HG03460 (cell line): ENCODE measurements around the gene GRM8.
"Not testable (repeated sequence)": the region's sequence is repeated elsewhere in the genome, so short reads cannot be mapped to it uniquely, and the experiment has no call there.

ENCODE experiments used
- ATAC-seq: cut with Tn5 transposase; IDR thresholded peaks from one replicate; pipeline ENCODE4 v1.9.1; 2021; ENCODE audit not compliant: unreplicated experiment

The GRM8 gene

DNA sequence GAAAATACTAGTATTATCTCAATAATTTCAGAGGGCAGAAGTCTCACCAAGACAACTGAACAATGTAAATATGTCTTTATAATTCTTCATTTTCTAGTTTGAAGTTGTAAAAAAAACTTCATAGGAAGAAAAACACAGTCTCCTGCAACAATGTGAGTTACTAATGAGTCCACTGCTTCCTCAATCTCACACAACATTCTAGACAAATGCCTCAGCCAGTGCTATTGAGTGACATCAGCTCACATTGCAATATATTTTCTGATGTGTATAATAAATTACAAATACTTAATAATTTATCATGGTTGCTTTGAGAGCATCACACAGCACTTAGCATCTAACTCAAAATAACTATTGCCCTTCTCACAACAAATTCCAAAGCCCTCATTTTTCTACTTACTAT, 321.2 kb downstream of the GRM8 start:
- ATAC-seq, result no peak

DNA sequence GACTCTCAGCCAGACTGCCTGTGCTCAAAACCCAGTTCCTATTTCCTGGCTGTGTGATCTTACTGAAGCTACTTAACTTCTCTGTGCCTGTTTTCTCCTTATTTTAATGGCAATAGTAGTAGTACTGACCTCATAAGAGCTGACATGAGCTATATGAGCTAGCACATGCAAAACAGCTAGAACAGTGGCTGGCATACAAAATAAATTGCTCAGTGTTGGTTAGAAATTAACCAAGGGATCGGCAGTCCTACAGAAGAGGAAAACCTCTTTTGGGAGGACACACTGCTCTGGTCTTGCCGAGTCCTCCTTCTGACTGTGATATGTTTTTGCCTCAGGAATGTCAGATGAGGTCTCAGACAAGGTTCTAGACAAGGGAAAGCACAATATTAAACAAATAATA, 322.6 kb downstream of the GRM8 start:
- ATAC-seq, result no peak

DNA sequence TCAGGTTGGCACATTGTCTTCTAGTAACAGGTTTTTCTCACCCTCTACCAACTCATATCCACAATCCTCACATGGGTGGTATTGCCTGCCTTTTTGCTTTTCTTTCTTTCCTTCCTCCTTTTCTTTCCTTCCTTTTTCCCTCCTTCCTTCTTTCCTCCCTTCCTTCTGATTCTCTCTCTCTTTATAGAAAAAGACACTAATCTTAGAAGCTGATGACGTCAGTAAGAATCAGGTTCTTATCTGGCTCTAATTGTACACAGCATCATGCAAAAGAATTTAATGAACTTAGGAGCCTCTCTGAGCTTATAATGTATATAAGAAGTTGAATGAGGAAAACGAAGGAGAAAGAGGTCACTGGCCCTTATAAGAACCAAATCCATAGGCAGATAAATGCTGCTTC, 328.3 kb downstream of the GRM8 start:
- no peak for ATAC-seq

DNA sequence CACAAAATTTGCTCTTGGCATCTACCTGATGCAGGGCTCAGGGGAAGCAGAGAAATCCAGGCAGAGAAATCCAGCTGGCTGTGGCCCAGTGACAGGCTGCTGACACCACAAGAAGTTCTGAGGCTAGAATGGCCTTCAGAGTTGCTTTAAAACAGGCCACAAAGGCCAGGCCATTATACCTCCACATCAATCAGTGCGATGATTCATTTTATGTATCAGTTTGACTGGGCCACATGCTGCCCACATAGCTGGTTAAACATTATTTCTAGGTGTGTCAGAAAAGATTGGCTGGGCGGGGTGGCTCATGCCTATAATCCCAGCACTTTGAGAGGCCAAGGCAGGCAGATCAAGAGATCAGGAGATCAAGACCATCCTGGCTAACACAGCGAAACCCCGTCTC, 341.1 kb downstream of the GRM8 start:
- not testable (repeated sequence) for ATAC-seq

DNA sequence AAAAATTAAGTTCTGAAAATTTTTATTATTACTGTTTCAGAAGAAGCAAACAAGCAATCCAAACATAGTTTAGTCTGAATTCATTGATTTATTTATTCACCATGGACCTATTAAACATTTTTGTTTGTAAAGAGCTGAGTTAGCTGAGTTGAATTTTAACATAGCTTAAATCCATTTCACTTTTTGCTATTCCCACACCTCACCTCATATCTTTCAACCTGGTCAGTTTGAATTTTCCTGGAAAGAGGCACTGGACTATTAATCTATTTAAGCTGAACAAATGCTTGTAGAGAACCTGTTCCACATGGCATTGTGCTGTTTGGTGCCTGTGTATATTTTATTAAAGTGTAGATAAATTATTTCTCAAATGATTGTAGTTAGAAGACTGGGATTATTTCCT, 344.2 kb downstream of the GRM8 start:
- not testable (repeated sequence) for ATAC-seq

DNA sequence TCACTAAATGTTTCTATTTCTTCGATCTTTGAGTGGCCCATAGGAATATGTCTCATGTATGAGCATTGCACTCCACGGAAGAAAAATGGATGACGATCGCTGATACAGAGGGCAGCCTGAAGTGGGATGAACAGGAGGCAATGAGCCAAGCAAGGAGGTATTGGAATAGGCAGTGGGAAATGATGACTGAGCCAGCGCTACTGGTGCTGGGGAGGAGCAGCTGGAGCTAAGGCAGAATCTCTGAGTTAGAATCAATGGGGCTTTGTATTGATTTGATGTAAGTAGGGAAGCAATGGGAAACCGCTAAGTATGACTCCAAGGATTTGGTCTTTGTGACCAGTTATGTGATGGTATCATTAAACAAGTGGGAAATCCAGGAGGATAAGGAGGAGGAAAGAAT, 345.1 kb downstream of the GRM8 start:
- ATAC-seq, result not testable (repeated sequence)

DNA sequence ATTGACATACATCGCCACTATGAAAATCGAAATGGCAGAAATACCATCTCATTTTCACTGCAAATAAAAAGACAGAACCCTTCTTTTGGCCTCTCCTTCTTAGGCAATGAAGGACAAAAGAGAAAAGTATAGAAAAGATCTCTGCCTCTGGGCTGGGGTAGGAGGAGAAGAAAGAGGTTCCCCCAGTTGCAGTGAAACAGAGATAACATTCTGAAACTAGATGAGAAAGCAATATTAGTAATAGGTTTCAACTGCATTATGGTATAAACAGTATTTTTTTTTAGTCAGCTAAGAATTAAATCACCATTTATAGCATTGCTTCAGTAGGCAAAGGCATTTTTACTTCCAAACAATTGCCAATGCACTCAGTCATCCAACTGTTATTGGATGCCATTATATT, 347.5 kb downstream of the GRM8 start:
- not testable (repeated sequence) for ATAC-seq

DNA sequence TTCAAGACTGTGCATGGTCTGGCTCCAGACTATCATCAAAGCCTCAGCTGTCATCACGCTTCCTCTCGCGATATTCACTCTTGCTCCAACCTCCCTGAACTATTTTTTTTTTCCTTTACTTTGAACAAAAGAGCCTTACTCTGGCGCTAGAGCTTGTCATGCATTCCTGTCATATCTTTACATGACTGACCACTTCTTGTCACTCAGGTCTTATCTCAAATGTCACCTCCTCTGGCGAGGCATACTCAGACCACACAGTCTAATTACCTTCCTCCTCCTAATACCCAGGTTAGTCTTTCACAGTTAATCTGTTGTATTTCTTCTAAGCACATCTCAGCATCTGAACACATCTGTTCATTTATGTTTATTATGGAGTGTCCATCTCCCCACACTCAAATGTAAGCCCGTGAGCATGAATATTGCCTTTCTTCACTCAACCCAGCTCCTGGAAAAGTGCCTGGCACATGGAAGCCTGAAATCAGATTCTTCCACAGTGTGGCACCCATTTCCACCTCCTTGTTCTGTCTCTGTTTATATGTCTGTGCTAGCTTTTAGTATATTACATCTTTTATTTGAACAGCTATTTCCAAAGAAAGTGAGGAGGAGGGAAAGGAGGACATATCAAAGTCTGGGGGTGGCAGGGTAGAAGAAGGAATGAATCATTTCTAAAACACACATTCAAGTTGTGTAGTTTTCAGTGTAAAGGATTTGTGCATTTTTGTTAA, 351.5 kb downstream of the GRM8 start:
- not testable (repeated sequence) for ATAC-seq

DNA sequence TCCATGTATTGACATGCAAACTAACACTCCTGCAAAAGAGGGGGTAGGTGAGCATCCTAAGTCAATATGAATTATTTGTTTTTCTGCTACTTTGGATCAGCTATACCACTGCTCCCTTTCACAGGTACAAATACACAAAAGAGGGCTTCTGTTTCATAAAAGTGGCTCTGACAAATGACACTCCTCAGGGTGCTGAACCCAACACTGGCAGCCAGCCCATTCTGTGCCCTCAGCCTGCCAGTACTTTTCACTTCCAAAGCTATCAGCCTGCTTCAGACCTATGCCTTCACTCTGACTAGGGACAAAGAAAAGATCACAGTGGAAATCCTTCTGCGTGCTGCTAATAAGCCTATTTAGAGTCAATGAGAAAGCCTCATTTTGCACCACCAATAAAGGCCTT, 364.8 kb downstream of the GRM8 start:
- not testable (repeated sequence) for ATAC-seq

DNA sequence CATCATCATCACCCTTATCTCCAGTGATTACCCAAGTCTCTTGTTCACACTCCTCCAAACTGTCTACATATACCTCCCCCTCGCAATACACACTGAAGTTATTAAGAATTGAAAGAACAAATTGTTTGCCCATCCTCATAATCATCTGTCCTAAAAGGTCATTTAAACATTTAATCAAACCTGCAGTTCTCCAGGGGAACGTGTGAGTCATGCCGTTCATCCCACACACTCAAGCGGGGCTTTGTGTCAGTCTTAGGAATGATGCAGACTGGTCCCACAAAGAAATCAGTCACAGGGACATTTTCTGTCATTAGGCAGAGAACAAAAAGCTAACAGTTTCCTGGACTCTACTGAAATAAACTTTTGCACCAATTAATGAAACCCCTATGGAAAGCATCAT, 365.2 kb downstream of the GRM8 start:
- ATAC-seq, result not testable (repeated sequence)

DNA sequence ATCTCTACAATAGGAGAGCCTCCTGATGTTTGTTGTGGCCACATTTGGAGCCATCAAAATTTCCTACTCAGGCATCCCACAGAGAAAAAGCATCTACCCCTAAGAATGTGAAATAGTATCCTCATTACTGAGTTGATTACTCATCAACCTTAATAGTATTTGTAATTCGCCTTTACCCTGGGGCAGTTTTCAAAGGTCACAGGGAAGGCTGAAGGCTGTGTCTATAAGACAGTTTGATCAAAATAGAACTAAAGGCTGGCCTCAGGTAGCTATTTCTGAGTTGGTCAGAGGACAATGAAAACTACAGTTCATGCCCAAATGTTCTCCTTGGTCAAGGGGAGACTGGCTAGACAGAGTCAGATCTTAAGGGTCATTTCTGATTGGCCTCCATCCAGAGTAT, 370.0 kb downstream of the GRM8 start:
- ATAC-seq, result not testable (repeated sequence)

DNA sequence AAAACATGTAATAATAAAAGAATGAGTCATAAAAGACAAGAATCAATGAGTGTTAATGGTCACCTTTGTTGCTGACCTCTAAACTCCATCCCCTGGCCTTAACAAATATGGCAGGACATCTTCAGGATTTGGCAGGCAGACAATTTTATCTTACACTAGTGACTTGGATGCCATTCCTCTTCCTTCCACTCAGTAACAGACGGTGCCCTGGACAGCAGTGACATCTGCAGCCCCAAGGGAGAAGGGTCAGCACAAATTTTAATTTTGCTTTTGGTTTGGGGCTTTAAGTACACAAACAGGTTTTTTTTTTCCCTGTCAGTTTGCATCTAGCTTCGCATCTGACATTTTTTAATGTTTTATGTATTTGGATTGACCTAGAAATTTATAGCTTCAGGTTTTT, 370.8 kb downstream of the GRM8 start:
- ATAC-seq, result not testable (repeated sequence)

DNA sequence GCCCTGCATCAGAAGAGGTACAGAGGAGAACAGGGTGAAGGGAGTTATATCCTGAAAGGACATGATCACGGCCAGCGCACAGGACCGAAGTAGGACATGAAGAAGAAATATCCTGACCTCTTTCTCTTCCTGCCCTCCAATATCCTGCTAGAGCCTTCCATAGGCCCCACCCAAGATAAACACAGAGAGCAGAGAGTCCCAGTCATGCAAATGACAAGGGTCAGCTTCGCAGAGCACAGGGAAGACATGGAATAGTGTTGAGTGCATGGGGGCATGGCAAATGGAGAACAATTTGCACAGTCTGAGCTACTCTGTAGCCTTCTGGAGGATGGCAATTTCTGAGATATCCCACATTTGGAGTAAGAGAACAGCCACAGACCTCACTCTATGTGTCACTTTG, 371.4 kb downstream of the GRM8 start:
- no peak for ATAC-seq

DNA sequence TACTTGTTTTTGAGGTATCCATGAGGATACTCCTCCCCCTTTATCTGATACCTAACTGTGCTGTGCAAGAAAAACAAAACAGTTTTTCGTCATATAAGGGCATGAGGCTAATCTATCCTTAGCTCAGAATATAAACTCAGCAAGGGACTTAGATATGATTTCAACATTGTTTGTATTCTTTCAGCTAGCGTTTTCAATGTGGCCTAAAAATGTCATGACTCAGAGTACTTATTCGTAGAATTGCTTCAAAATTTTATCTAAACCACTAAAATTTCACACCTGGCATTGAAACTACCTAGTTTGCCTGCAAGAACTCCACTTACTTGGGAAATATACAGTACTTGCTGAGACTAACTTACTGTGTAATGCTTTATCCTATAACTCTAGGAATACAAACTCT, 376.2 kb downstream of the GRM8 start:
- not testable (repeated sequence) for ATAC-seq

DNA sequence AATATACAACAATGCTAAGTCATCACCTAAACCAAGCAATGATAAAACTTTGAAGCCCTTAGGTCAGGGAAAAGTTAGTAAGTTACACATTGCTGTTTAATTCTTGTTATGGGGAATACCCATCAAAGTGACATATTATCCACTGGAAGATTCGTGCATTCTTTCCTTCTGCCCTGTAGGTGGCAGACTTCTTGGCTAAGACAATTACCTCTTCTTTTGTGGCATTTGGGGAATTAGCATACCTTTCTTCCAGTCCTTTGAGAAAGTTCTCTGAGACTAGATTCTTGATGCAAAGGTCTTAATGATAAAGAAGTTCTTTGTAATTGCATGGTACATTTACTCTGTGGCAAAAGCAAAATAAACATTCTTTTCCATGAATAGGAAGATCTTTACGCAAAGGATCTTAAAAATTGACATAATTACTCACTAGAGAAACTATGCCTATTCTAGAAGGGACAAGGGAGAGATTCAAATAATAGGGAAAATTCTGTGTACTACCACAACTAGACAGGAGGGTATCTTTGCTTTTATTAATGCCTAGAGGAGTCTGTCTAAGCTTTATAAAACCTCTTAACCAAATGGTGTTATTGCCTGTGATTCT, 395.9 kb downstream of the GRM8 start:
- ATAC-seq, result no peak

DNA sequence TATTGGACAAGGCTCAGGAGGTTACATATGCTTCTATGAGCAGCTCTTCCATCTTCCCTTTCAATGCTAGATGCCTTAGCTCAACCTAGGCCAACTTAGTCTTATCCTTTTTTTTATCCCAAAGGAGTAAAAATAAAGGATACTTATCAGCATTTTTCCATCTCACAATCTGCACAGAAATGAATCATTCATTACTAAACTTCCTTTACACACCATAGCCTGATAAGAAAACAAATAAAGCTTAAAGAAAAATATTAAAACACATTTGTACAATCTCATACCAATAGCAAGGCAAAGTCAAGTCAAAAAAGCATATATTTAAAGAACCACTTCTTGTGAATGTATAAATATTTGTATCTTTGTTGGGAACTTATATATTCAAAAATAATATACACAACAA, 407.4 kb downstream of the GRM8 start:
- no peak for ATAC-seq

DNA sequence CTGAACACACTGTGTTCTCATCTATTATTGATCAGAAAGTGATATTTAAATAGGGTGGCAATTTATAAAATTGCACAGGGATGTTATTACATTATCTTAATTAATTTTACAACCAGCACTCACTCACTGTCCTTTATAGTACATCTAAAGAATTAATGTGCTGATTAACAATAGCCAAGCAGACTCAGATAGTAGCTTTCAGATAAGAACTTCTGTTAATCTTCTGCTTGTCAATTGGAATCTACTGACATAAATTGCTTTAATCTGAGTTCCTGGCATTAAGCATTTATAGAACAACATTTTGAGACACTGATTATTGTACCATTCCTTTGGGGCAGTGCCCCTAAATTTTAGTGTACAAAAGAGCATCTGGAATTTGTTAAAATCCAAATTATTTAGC, 408.9 kb downstream of the GRM8 start:
- no peak for ATAC-seq

DNA sequence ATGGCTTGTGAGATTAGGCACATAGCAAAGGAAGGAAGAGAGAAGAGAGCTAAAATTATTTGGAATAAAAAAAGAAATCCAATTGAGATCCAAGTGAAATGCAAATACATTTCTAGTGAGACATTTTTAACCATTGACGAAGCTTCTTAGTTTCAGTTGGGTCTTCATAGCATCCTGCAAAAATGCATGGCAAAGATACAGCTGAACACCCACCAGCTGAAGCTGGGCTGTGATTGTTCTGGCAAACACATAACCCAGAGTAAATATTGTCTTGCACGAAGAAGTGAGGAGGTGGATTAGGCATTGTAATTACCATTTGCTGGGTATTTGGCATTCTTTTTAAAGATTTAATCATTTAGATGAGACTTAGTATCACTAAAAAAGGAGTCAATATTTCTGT, 409.4 kb downstream of the GRM8 start:
- ATAC-seq, result no peak

DNA sequence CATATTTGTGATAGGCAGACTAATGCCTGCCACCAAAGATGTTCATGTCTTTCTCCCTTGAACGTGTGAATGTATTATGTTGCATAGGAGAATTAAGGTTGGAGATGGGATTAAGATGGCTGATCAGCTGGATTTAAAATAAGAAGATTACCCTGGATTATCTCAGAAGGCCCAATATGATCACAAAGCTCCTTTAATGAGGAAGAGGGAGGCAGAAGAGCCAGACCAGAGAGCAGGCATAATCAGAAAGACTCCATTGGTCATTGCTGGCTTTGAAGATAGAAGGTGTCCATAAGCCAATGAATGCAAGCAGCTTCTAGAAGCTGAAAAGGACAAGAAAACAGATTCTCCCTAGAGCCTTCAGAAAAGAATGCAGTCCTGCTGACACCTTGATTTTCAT, 410.3 kb downstream of the GRM8 start:
- ATAC-seq, result no peak

DNA sequence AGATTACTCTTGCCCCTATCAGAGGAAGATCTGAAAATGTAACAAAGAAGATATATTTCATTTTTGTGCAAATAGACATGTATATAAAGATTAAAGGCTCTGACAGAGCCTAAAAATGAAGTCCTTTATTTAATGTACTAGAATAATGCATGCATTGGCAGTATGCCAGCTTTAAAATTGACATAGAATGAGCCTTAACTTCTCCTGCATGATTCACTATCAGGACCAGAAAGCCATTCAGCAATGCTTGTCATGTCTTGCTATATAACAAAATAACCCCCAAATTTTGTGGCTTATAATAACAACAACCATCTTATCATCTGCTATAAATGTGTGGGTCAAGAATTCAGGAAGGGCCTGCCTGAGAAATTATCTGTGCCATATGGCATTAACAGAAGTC, 411.9 kb downstream of the GRM8 start:
- ATAC-seq, result no peak

DNA sequence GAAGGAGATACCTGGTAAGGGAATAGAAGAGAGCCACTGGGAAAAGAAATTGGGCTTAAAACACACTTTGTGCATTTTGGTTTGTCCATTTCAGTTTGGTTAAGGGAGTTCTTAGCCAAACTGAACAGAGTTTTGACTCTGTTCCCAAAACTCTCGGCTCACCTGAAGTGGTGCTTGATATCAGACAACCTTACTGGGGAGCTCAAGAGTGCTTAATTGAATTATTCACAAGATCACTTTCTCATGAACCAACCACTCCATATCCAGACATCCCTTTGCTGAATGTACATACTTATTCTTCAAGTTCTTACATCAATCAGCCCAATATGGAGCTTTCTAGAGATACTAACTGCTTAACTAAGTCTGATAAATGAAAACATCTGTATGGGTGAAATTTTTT, 413.1 kb downstream of the GRM8 start:
- no peak for ATAC-seq

DNA sequence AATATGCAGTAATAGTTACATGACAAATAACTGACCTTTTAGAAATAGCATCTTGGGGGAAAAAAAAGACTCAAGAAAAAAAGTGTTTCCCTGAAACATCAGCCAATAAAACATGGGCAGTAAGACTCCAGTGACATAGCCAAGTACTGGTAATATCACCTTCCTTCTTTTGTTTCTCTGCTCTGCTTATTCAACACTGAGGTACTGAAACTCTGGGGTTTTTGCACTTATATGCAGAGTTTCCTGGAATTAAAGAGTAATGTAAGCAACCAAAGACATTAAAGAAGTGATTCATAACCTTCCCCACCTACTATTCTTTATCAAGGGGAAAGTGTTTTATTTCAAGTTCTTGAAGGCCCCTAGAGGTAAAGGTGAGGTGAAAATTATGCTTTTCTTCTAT, 414.5 kb downstream of the GRM8 start:
- ATAC-seq, result no peak

DNA sequence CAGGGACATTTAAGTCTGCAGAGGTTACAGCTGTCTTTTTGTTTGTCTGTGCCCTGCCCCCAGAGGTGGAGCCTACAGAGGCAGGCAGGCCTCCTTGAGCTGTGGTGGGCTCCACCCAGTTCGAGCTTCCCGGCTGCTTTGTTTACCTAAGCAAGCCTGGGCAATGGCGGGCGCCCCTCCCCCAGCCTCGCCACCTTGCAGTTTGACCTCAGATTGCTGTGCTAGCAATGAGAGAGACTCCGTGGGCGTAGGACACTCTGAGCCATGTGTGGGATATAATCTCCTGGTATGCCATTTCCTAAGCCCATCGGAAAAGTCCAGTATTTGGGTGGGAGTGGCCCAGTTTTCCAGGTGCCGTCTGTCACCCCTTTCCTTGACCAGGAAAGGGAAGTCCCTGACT, 421.5 kb downstream of the GRM8 start:
- ATAC-seq, result not testable (repeated sequence)
